ENCODE measurements around the gene NAA38.

- TF ChIP-seq CTCF (IDR thresholded peaks at IDR 0.05) (peak; percentile 83 to 87 (median 85)), POLR2AphosphoS5 (IDR thresholded peaks at IDR 0.05) (peak; percentile 87 to 96)
Measured at GRCh38 chr17:7834957-7835813, 22.2 kb downstream of the NAA38 start.

Data from esophagus muscularis mucosa (tissue), 3 donors.